NCI-H2107 treated with DMSO at 0.1 percent for 48 hours (cell line): ENCODE results near the gene ATG4A.

Source experiments
- DNase-seq: peaks from one replicate; lab custom pipeline; 2025; ENCODE audit not compliant: unreplicated experiment; lab: John Stamatoyannopoulos, UW

The ATG4A gene

GRCh38 chrX:108167211-108167872 lies 75.8 kb downstream of the ATG4A start:
- DNase-seq, result no peak

DNA sequence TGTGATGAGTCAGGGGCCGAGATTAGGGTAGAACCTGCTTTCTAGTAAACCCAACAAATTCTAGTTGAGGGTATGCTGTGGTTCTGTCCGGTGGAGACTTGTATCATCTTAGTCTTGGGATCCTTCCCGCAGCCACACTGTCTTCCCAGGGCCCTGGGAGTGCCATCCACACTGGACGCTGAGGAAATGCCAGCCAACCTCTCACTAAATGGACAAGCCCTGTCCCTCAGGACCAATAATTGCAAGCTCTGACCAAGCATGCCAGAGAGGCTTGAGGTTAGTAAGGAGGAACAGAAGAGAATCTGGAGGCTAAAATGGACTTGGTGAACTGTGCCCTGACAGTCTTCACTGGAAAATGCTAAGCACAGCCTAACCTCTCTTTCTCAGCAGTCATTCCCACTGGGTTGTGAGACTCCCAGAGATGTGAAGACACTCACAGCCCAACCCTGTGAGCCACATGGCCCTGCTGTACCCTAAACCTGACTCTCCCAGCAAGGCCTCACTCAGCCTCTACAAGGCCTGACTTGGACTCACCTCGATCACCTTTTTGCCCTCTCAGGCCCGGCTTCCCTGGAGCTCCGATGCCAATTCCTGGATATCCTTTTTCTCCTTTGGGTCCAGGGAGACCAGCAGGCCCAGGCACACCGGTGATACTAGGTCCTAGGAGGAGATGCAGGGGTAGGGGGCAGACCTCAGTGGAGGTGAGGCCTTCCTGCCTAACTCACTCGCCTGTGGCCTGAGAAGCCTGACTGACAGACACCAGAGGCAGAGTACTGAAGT lies 77.6 kb downstream of the ATG4A start:
- DNase-seq, result no peak

GRCh38 chrX:108169768-108170167 lies 78.2 kb downstream of the ATG4A start:
- DNase-seq, result no peak

GRCh38 chrX:108171671-108172070 lies 80.1 kb downstream of the ATG4A start:
- no peak for DNase-seq

DNA sequence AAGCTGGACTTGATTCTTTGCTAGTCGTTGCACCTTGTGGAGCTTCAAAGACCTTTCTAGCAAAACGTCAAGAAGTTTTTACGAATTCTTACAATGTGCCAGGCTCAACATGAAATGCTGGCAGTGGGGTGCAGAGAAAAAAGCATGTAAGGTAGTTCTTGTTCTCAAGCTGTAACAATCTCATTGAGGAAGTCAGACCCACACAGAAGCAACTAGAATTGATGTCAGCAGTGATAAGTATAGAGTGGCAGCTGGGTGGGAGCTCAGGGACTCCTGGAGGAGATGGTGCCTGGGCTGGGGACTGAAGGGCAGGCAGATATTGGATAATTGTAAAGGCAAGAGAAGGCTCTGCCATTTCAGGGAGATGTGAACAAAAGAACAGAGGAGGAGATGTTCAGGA lies 82.3 kb downstream of the ATG4A start:
- no peak for DNase-seq

DNA sequence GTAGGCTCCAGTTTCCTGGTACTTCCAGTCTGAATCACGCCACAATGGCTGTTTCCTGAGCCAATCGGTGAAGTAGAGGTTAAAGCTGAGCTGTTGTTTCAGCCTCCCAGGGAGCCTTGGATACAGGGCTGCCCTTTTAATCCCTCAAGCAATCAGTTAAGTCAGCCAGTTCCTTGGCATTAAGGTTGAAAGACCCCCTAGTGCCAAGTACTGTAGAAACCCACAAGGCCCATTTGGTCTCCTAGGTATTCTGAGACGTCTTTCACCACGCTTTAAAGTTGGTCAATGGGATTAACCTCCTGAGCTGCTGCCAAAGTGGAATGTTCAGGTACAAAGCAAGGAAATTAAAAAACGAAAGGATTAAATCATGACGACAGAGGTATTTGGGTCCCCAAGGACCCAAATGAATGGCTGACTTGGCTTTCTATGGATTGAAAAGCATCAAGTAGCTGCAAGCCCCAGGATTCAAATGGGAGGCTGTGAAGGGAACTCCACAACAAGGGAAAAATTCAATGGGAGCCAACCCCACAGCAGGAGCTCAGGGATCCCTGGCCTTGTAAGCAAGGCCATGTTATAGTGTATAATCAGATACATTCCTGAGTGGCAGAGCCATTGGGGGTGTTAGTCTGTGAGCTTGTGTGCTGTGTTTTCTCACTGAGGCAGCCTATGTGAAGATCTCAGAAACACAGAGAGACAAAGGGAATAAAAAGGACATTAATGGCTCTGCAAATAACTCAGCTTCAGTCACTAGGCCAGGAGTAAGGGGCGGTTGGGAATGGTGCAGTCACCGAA lies 86.0 kb downstream of the ATG4A start:
- DNase-seq, result no peak

- no peak for DNase-seq
Observed at GRCh38 chrX:108178143-108178498, 86.5 kb downstream of the ATG4A start.

- no peak for DNase-seq
Observed at GRCh38 chrX:108186811-108187210, 95.2 kb downstream of the ATG4A start.

DNA sequence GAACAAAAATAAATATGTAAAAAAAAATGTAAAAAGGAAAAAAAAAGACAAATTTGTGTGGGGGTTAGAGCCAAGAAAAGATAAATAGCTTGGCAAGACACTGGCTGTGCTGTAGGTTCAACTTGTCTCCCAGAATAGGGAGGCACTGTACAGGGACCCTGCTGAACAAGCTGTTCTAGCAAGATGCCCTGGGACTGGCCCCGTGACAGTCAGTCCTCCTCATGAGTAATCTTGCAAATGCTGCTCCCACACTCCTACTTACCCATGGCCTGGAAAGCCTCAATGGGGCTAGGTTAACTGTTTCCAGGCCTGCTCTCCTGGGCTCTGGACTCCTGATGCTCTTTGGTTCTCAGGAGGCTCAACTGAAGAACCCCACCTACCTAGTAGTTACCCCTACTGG lies 106.8 kb downstream of the ATG4A start:
- DNase-seq, result no peak

DNA sequence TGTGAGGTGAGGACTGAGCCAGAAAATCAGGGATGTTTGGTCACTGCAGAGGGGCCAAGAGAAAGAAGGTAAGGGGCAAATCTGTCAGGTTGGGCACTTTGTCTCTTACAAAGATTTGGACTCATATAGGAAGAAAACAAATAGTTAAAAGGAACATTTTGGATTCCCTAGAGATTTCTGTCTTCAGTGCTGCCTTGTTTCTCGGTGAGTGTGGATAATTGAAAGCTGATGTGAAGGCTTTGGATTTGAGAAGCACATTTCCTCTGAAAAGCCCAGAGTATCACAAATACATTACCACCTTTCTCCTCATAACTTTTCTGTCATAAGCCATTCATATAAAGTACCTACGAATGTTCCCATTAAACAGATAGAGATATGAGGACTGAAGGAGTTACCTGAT lies 107.5 kb downstream of the ATG4A start:
- no peak for DNase-seq

- no peak for DNase-seq
Observed at GRCh38 chrX:108199691-108200090, 108.1 kb downstream of the ATG4A start.

DNA sequence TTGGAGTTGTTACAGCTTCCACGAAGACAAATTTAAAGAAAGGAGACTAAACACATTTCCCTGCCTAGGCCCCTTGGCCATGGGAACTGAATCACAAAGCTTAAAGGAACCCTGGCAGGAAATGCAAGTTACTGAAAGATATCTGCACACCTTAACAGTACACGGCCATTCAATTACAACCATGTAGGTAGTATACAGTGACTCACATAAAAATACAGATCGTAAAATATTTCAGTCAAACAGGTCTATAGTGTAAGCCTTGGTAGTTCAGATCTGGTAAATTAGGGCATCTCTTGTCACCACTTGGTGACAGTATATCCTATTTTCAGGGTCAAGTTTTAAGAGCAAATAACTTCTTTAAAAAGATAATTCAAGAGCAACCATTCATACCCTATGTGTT lies 112.0 kb downstream of the ATG4A start:
- DNase-seq, result no peak
